Esophagus squamous epithelium (tissue), 4 donors: Measurements from ENCODE around the gene RBPMS2.
"Not testable (repeated sequence)": the region's sequence is repeated elsewhere in the genome, so short reads cannot be mapped to it uniquely, and the experiment has no call there.

ENCODE experiments used
- CTCF ChIP-seq, 6 experiments: fragments of 450-650 bp in 4 of 6; fragments of 200-600 bp in 2 of 6; sonication (generic) in 2 of 6; IDR thresholded peaks; one replicate each; pipeline ENCODE4 v1.5.1; 2016 to 2019; ENCODE audit warnings: antibody characterized with exemption in 6 of 6, mild to moderate bottlenecking in 4 of 6, moderate library complexity in 4 of 6
- POLR2A ChIP-seq, 4 donors: fragments of 450-650 bp; IDR thresholded peaks; one replicate each; pipeline ENCODE4 v1.6.1; 2017; ENCODE audit warnings: antibody characterized with exemption in 4 of 4, mild to moderate bottlenecking in 4 of 4, moderate library complexity in 3 of 4

GRCh38 chr15:64814283-64814682 lies 38.9 kb upstream of the RBPMS2 start:
- TF ChIP-seq CTCF, POLR2A (IDR thresholded peaks at IDR 0.05): not testable (repeated sequence)
